Aorta (tissue), 5 donors: ENCODE data around the gene BASP1. TPM values are rescaled to one million over a fixed set of nuclear protein-coding genes. Genes with fewer than 3 reads are reported as not detected.

Source experiments
- ATAC-seq: fragments of 200-7000 bp; cut with Tn5 transposase; one replicate; pipeline ENCODE4 v1.9.1; 2022; ENCODE audit warnings: moderate library complexity; ENCODE audit not compliant: low FRiP score
- DNase-seq, 2 donors: peaks; one replicate each; pipeline ENCODE4 v3.0.0-alpha.2; 2020
- H3K27ac ChIP-seq, 2 donors: one replicate each; pipeline ENCODE4 v1.5.1; 2013; ENCODE audit warnings: low read length in 2 of 2, mild to moderate bottlenecking in 2 of 2, moderate library complexity in 2 of 2, control low read depth in 1 of 2, inconsistent platforms in 1 of 2, low read depth in 1 of 2
- H3K27me3 ChIP-seq, 2 donors: one replicate each; pipeline ENCODE4 v1.6.1; 2013; ENCODE audit warnings: control low read depth in 1 of 2, low read length in 1 of 2, mild to moderate bottlenecking in 1 of 2, moderate library complexity in 1 of 2; ENCODE audit not compliant: insufficient read depth in 2 of 2, control insufficient read depth in 1 of 2
- H3K36me3 ChIP-seq, 2 donors: one replicate each; pipeline ENCODE4 v1.6.1; 2013; ENCODE audit warnings: control low read depth in 1 of 2, low read length in 1 of 2, mild to moderate bottlenecking in 1 of 2; ENCODE audit not compliant: insufficient read depth in 2 of 2, control insufficient read depth in 1 of 2
- H3K4me1 ChIP-seq, 2 donors: one replicate each; pipeline ENCODE4 v1.6.1; 2013; ENCODE audit warnings: low read length in 2 of 2, control low read depth in 1 of 2, mild to moderate bottlenecking in 1 of 2, moderate library complexity in 1 of 2; ENCODE audit not compliant: insufficient read depth in 2 of 2, control insufficient read depth in 1 of 2
- H3K4me3 ChIP-seq, 2 donors: one replicate each; pipeline ENCODE4 v1.5.1; 2013; ENCODE audit warnings: low read length in 2 of 2, control low read depth in 1 of 2, mild to moderate bottlenecking in 1 of 2
- H3K9me3 ChIP-seq: one replicate; pipeline ENCODE4 v1.6.1; 2013; ENCODE audit warnings: mild to moderate bottlenecking, low read length; ENCODE audit not compliant: control insufficient read depth
- WGBS, 2 donors: extraction: QIAGEN DNeasy Blood & Tissue Kit; methylation state at CpG; one replicate each; pipeline ENCODE4 v1.1.7; 2013; 5-methylcytosine and 5-hydroxymethylcytosine counted together
- intact Hi-C, 2 donors: fragments of 100-400 bp; cut with DNase I; formaldehyde crosslinking; loops; one replicate each; pipeline versions ENCODE4 v1.14.2 to v1.15.0; 2022
- long read RNA-seq, 2 donors: library from polyadenylated mRNA; unstranded; transcript quantifications; one replicate each; pipeline ENCODE4 v2.0.0, GENCODE V29; 2020 to 2021
- polyA plus RNA-seq, 2 donors: library from polyadenylated mRNA; stranded (reverse); fragments of 200-250 nt; gene quantifications; one replicate each; pipeline ENCODE4 v1.2.3, GENCODE V29; 2013
- total RNA-seq, 2 donors: library from RNA; stranded (reverse); fragmentation: NEBNext Ultra II Directional; extraction: Animal tissue kit (Norgen Biotek cat#: 25700); gene quantifications; one replicate each; pipeline ENCODE4 v1.2.1, GENCODE V29; 2021
- donor health status: healthy with polysubstance abuse.
- donor health status: Bipolar disorder and iron deficiency.
- donor health status: DM: no; HTN: no; CAD: no.
- donor health status: DM: no; HTN: no; CAD: no.
- donor health status: DM: yes; HTN: yes; CAD: no.

BASP1 gene
- total RNA-seq, result 10 to 100 TPM; 45.6 to 51.5 TPM
- polyA plus RNA-seq, result 10 to 100 TPM; 30.1 to 53.0 TPM
- long read RNA-seq, donor 1, partial matches to known transcripts, result 0 of 7 reads
- long read RNA-seq, donor 1, other reads (novel, unspliced or antisense), result 7 of 7 reads
- long read RNA-seq, donor 2, partial matches to known transcripts, result 0 of 12 reads
- long read RNA-seq, donor 2, other reads (novel, unspliced or antisense), result 8 of 12 reads

- WGBS, 2 donors, result 1% methylated on average over 22 to 89 of the region's 89 CpGs
- DNase-seq (peak; percentile 92 to 97), ATAC-seq (peak; percentile 81)
These were observed at the start of gene BASP1 for GRCh38 chr5:17217493-17218352. Gene BASP1 (plus strand): TSS chr5:17217631. CDS start chr5:17275217, 57,586 bp downstream.

GRCh38 chr5:17169507-17169906 is 47.9 kb upstream of the BASP1 start:
- intact Hi-C loops, result no loop called here
- Histone ChIP-seq H3K27me3 (no peaks in the 10 kb centered on the region), H3K4me3 (no peak overlapping the region), H3K4me1 (no peaks in the 10 kb centered on the region), H3K9me3 (no peaks in the 10 kb centered on the region), H3K27ac (no peak overlapping the region), H3K36me3 (no peaks in the 10 kb centered on the region)
- DNase-seq (no peak), ATAC-seq (no peak)
- WGBS, 2 donors, result 10 to 22% methylated on average over 2 of the region's 2 CpGs

More at GRCh38 chr5:17217493-17218352, at the start of gene BASP1:
- Histone ChIP-seq H3K9me3 (no peaks in the 10 kb centered on the region), H3K4me3 (peak within 1 kb of the TSS; percentile 72 to 98), H3K4me1 (no peaks in the 10 kb centered on the region), H3K36me3 (no peaks in the 10 kb centered on the region), H3K27ac (peak within 1 kb of the TSS in 1 of 2 donors; percentile 83), H3K27me3 (no peaks in the 10 kb centered on the region)
- intact Hi-C loops, result loop anchor here (2.0 to 10.0 kb wide), 8 partner anchors 87 to 1095 kb away; no protein-coding TSS in a partner anchor

GRCh38 chr5:17172791-17173190 is 44.6 kb upstream of the BASP1 start:
- no peak overlapping the region for H3K4me3 ChIP-seq
- H3K27ac ChIP-seq, result no peak overlapping the region
- no peaks in the 10 kb centered on the region for H3K4me1 ChIP-seq
- no peak for DNase-seq
- no peaks in the 10 kb centered on the region for H3K9me3 ChIP-seq
- intact Hi-C loops, result no loop called here
- H3K36me3 ChIP-seq, result no peaks in the 10 kb centered on the region
- H3K27me3 ChIP-seq, result no peaks in the 10 kb centered on the region
- 33 to 46% methylated on average over 3 of the region's 3 CpGs for WGBS, 2 donors
- no peak for ATAC-seq

GRCh38 chr5:17174965-17175364 is 42.5 kb upstream of the BASP1 start:
- Histone ChIP-seq H3K27me3 (no peaks in the 10 kb centered on the region), H3K4me3 (no peak overlapping the region), H3K9me3 (no peaks in the 10 kb centered on the region), H3K4me1 (no peaks in the 10 kb centered on the region), H3K36me3 (no peaks in the 10 kb centered on the region), H3K27ac (no peak overlapping the region)
- intact Hi-C loops, result no loop called here
- no peak for DNase-seq
- ATAC-seq, result no peak
- 73% methylated on average over 5 of the region's 5 CpGs for WGBS, 2 donors

GRCh38 chr5:17177501-17178372 is 39.7 kb upstream of the BASP1 start:
- ATAC-seq (no peak), DNase-seq (no peak)
- Histone ChIP-seq H3K9me3 (no peaks in the 10 kb centered on the region), H3K27me3 (no peaks in the 10 kb centered on the region), H3K4me3 (no peak overlapping the region), H3K36me3 (no peaks in the 10 kb centered on the region), H3K27ac (no peak overlapping the region), H3K4me1 (no peaks in the 10 kb centered on the region)
- WGBS, 2 donors, result 79 to 80% methylated on average over 6 of the region's 6 CpGs
- intact Hi-C loops, result no loop called here

- Histone ChIP-seq H3K27me3 (no peaks in the 10 kb centered on the region), H3K4me3 (no peak overlapping the region), H3K9me3 (no peaks in the 10 kb centered on the region), H3K27ac (no peak overlapping the region), H3K4me1 (no peaks in the 10 kb centered on the region), H3K36me3 (no peaks in the 10 kb centered on the region)
- ATAC-seq (no peak), DNase-seq (no peak)
- intact Hi-C loops, result no loop called here
- WGBS, 2 donors, result 76 to 78% methylated on average over 2 of the region's 2 CpGs
These were observed 39.1 kb upstream of the BASP1 start for GRCh38 chr5:17178373-17178675.

- DNase-seq (no peak), ATAC-seq (no peak)
- H3K27ac ChIP-seq, result no peak overlapping the region
- H3K4me3 ChIP-seq, result no peak overlapping the region
- H3K4me1 ChIP-seq, result no peaks in the 10 kb centered on the region
- H3K9me3 ChIP-seq, result no peaks in the 10 kb centered on the region
- intact Hi-C loops, result loop anchor here in 1 of 2 donors (10.0 kb wide), 1 partner anchor 246 kb away; the partner anchor contains the start of gene MYO10
- H3K36me3 ChIP-seq, result no peaks in the 10 kb centered on the region
- 92 to 93% methylated on average over 6 of the region's 6 CpGs for WGBS, 2 donors
- H3K27me3 ChIP-seq, result no peaks in the 10 kb centered on the region
These were observed 37.0 kb upstream of the BASP1 start for GRCh38 chr5:17180330-17180843.
